Endothelial cell of umbilical vein (primary cell): Measurements from ENCODE around the gene TTLL4. TPM values are rescaled to one million over a fixed set of nuclear protein-coding genes. Genes with fewer than 3 reads are reported as not detected.

Experiments used
- BruUV-seq: library from RNA; stranded (reverse); fragments of 400-500 nt; replicated peaks from 2 replicates; lab custom pipeline; 2021; lab: Mats Ljungman, UMichigan
- CTCF ChIA-PET: fragments of 300-600, 350-600 bp; sonication (Branson Sonifier 250); formaldehyde crosslinking; loops from one replicate; lab custom pipeline; 2021; ENCODE audit warnings: antibody characterized with exemption, inconsistent platforms; lab: Charles Lee
- POLR2A ChIA-PET: fragments of 300-600, 350-600 bp; sonication (Branson Sonifier 250); formaldehyde crosslinking; loops from one replicate; lab custom pipeline; 2021; ENCODE audit warnings: antibody characterized with exemption, inconsistent platforms; lab: Charles Lee
- DNase-seq: peaks from one replicate; pipeline ENCODE4 v3.0.0-alpha.2; 2011; ENCODE audit warnings: low read depth, low spot score
- FAIRE-seq: peaks from 2 replicates; lab custom pipeline; 2011; peaks lifted over from hg19 to GRCh38; lab: Jason Lieb, UNC
- H2AFZ ChIP-seq: 2 replicates; pipeline ENCODE4 v1.6.0; 2012; ENCODE audit warnings: low read depth, low read length, control low read depth, inconsistent platforms
- H3K27ac ChIP-seq: 2 replicates; pipeline ENCODE4 v1.5.1; 2011; ENCODE audit warnings: low read depth, mild to moderate bottlenecking, control low read depth, low read length, moderate library complexity; ENCODE audit not compliant: insufficient read depth
- H3K27me3 ChIP-seq, 2 experiments: 2 replicates each; pipeline versions ENCODE4 v1.6.0 to v1.6.1; 2011; ENCODE audit warnings: low read length in 2 of 2, mixed read lengths in 1 of 2; ENCODE audit not compliant: control insufficient read depth in 2 of 2, insufficient read depth in 2 of 2
- H3K36me3 ChIP-seq, 2 experiments: 2 replicates in 1 of 2; 3 replicates in 1 of 2; pipeline ENCODE4 v1.5.1; 2011; ENCODE audit warnings: low read length in 2 of 2, mild to moderate bottlenecking in 1 of 2, moderate library complexity in 1 of 2; ENCODE audit not compliant: control insufficient read depth in 2 of 2, insufficient read depth in 2 of 2; ENCODE audit errors: extremely low read depth in 1 of 2
- H3K4me1 ChIP-seq: 3 replicates; pipeline ENCODE4 v1.5.1; 2011; ENCODE audit warnings: mild to moderate bottlenecking, low read length; ENCODE audit not compliant: control insufficient read depth, insufficient read depth; ENCODE audit errors: extremely low read depth
- H3K4me2 ChIP-seq: 2 replicates; pipeline ENCODE4 v1.6.1; 2011; ENCODE audit warnings: low read length, control low read depth, mixed read lengths; ENCODE audit not compliant: insufficient read depth
- H3K4me3 ChIP-seq, 3 experiments: fragments of 200-600 bp in 1 of 3; sonication (generic), shearing (Covaris generic) in 1 of 3; replicated peaks in 1 of 3; 2 replicates each; pipeline ENCODE4 v1.5.1; 2011 to 2016; ENCODE audit warnings: control low read depth in 3 of 3, low read length in 3 of 3, mild to moderate bottlenecking in 2 of 3, inconsistent platforms in 1 of 3, low read depth in 1 of 3, moderate library complexity in 1 of 3; ENCODE audit not compliant: insufficient read depth in 1 of 3
- H3K79me2 ChIP-seq: 2 replicates; pipeline ENCODE4 v1.6.0; 2012; ENCODE audit warnings: low read length, inconsistent platforms; ENCODE audit not compliant: control insufficient read depth, insufficient read depth
- H3K9ac ChIP-seq: replicated peaks from 2 replicates; pipeline ENCODE3; 2011; ENCODE audit warnings: low read length, control low read depth; ENCODE audit not compliant: insufficient read depth; ENCODE audit errors: extremely low read depth
- H3K9me1 ChIP-seq: replicated peaks from 3 replicates; pipeline ENCODE4 v1.6.0; 2011; ENCODE audit warnings: mild to moderate bottlenecking, low read length; ENCODE audit not compliant: control insufficient read depth, insufficient read depth; ENCODE audit errors: extremely low read depth
- H3K9me3 ChIP-seq: replicated peaks from 2 replicates; pipeline ENCODE4 v1.5.1; 2012; ENCODE audit warnings: low read length, inconsistent platforms; ENCODE audit not compliant: control insufficient read depth, insufficient read depth
- H4K20me1 ChIP-seq: replicated peaks from 2 replicates; pipeline ENCODE3; 2011; ENCODE audit warnings: mild to moderate bottlenecking, low read length; ENCODE audit not compliant: control insufficient read depth, insufficient read depth; ENCODE audit errors: extremely low read depth
- CTCF ChIP-seq, 2 donors: IDR thresholded peaks; 1 replicate in 1 of 2; 2 replicates in 1 of 2; pipeline ENCODE4 v1.5.1; 2011; ENCODE audit warnings: low read length in 2 of 2, mild to moderate bottlenecking in 2 of 2, moderate library complexity in 2 of 2, control low read depth in 1 of 2, inconsistent platforms in 1 of 2, low read depth in 1 of 2; ENCODE audit not compliant: insufficient read depth in 1 of 2; ENCODE audit errors: extremely low read depth in 1 of 2
- EZH2 ChIP-seq: IDR thresholded peaks from 2 replicates; pipeline ENCODE4 v1.6.1; 2012; ENCODE audit warnings: borderline replicate concordance, low read depth, mild to moderate bottlenecking, moderate library complexity, low read length, inconsistent platforms; ENCODE audit not compliant: severe bottlenecking
- FOS ChIP-seq: IDR thresholded peaks from 2 replicates; pipeline ENCODE4 v1.6.1; 2011; ENCODE audit warnings: mild to moderate bottlenecking, low read length, moderate library complexity, borderline replicate concordance; ENCODE audit not compliant: insufficient read depth
- GATA2 ChIP-seq: IDR thresholded peaks from 2 replicates; pipeline ENCODE4 v1.7.0; 2011; ENCODE audit warnings: low read depth, mild to moderate bottlenecking, moderate library complexity, mixed read lengths, low read length; ENCODE audit not compliant: insufficient read length, insufficient read depth
- JUN ChIP-seq: IDR thresholded peaks from 2 replicates; pipeline ENCODE4 v1.6.1; 2011; ENCODE audit warnings: borderline replicate concordance, low read depth; ENCODE audit not compliant: insufficient read length, insufficient read depth
- MAX ChIP-seq: IDR thresholded peaks from 2 replicates; pipeline ENCODE4 v1.6.1; 2011; ENCODE audit not compliant: insufficient read depth, insufficient read length
- MYC ChIP-seq: IDR thresholded peaks from one replicate; pipeline ENCODE4 v1.6.1; 2011; ENCODE audit warnings: mild to moderate bottlenecking, low read depth, low read length
- POLR2A ChIP-seq: IDR thresholded peaks from 2 replicates; pipeline ENCODE4 v1.6.1; 2012; ENCODE audit warnings: low read depth, mild to moderate bottlenecking, control low read depth, low read length
- POLR2AphosphoS5 ChIP-seq: IDR thresholded peaks from 2 replicates; pipeline ENCODE4 v1.6.1; 2012; ENCODE audit warnings: low read depth, mild to moderate bottlenecking, control low read depth, low read length, moderate library complexity; ENCODE audit not compliant: insufficient read depth
- dilution Hi-C: fragments of 300-500 bp; cut with MboI; formaldehyde crosslinking; loops from one replicate; pipeline ENCODE4 v1.15.0; 2019; ENCODE audit warnings: low sequenced_read_pairs; ENCODE audit not compliant: extremely low pct_ligation_motif_present
- intact Hi-C: fragments of 100-400 bp; cut with micrococcal nuclease; formaldehyde crosslinking; loops from one replicate; pipeline ENCODE4 v1.10.0; 2022
- polyA plus RNA-seq, 4 experiments: library from polyadenylated mRNA; depleted of rRNA in 3 of 4; stranded (reverse) in 3 of 4; unstranded in 1 of 4; fragments of >200 nt; gene quantifications; 2 replicates each; pipeline versions ENCODE4 v1.2.1 to v1.2.3, GENCODE V29; 2011 to 2012; ENCODE audit warnings: missing spikeins in 1 of 4
- total RNA-seq: library from RNA; stranded (reverse); gene quantifications from 2 replicates; pipeline ENCODE4 v1.2.3, GENCODE V29; 2021

Gene TTLL4
- total and polyA plus RNA-seq, 2 donors (not counting 3 experiments of a cell fraction or from before 2014, with no cell fraction given): 26.7 to 45.0 TPM

GRCh38 chr2:218694405-218695145 is 16.1 kb upstream of the TTLL4 start:
- H3K9me3 ChIP-seq: no peaks in the 10 kb centered on the region
- FAIRE-seq (peak; percentile 69), DNase-seq (no peak)
- H3K4me2 ChIP-seq: no peak overlapping the region
- no peak overlapping the region for H3K27ac ChIP-seq
- H2AFZ ChIP-seq: no peak overlapping the region
- H4K20me1 ChIP-seq: no peaks in the 10 kb centered on the region
- POLR2A ChIA-PET: no interaction called here
- no peaks in the 10 kb centered on the region for H3K4me1 ChIP-seq
- H3K9ac ChIP-seq: no peak overlapping the region
- intact Hi-C loops: no loop called here
- dilution Hi-C loops: no loop called here
- H3K27me3 ChIP-seq: no peaks in the 10 kb centered on the region
- H3K79me2 ChIP-seq: no peaks in the 10 kb centered on the region
- no peak overlapping the region for H3K4me3 ChIP-seq
- no TSS peak for BruUV-seq
- TF ChIP-seq POLR2A (no peak), JUN (no peak), MYC (no peak), CTCF (IDR thresholded peaks at IDR 0.05; ENCODE audit: extremely low read depth in 1 of 2, insufficient read depth in 1 of 2, low read depth in 1 of 2, low read length in 2 of 2) (no peak), MAX (no peak), FOS (no peak), GATA2 (no peak), EZH2 (no peak), POLR2AphosphoS5 (no peak)
- no peaks in the 10 kb centered on the region for H3K9me1 ChIP-seq
- CTCF ChIA-PET: interaction anchor here (2.1 kb wide), 1 partner anchor 153 kb away, joined by 15 read pairs; no protein-coding TSS in a partner anchor
- H3K36me3 ChIP-seq: peaks cover 7 to 16% of the 10 kb centered on the region in 2 experiments
